ENCODE data around the gene HMGN5. TPM values are rescaled to one million over a fixed set of nuclear protein-coding genes. Genes with fewer than 3 reads are reported as not detected.

HMGN5 gene
- total RNA-seq, 1 donor from 2014 or later: 1.0 TPM

- DNase-seq: no peak
Measured at GRCh38 chrX:81120258-81120935, 81.3 kb downstream of the HMGN5 start.

GRCh38 chrX:81114757-81115156, 87.0 kb downstream of the HMGN5 start:
- no peak for DNase-seq

DNA sequence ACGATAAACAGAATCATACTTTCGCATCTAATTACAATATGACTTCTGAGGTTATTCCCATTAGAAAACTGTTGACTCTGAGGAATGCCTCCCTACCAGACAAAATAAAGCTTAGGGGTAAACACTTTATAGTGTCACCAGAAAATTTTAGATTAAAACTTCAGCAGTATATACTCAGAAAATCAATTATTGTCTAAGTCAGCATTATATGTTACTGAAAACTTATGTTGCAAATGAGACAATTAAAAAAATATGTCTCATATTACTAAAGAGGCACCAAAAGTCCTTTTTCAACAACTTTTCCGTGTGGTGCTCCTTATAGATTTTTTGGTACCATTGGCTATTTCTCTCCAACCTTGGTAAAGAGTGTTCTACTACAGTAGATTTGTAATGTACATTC, 91.4 kb downstream of the HMGN5 start:
- DNase-seq: no peak

DNA sequence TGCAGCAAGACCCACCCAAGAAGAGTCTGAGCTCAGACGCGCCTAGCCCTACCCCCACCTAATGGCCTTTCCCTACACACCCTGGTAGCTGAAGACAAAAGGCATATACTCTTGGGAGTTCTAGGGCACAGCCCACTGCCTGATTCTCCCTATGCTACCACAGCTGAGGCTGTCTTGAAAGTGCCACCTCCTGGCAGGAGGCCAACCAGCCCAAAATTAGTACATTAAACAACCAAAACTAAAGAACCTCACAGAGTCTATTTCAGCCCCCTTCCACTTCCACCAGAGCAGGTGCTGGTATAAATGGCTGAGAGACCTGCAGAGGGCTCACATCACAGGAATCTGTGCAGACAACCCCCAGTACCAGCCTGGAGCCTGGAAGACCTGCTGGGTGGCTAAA, 119.1 kb downstream of the HMGN5 start:
- DNase-seq: no peak

Other genes with a start within 250 kb of the HMGN5 start
- 43.9 and 60.4 TPM in 2 replicates for gene SH3BGRL, start 189 bp upstream of the HMGN5 start, total RNA-seq

Data from dermis blood vessel endothelial cell (primary cell).